GM13976 (cell line): ENCODE results near the gene BICD1.
A peak's percentile ranks its signal among the peaks of the same experiment; 100 is the strongest.

Experiments
- DNase-seq: peaks from one replicate; pipeline ENCODE4 v3.0.0; 2012; ENCODE audit warnings: low spot score
- in situ Hi-C: fragments of 300-500 bp; cut with MboI; formaldehyde crosslinking; loops from one replicate; pipeline ENCODE4 v1.12.0; 2022; ENCODE audit warnings: low sequenced_read_pairs, mixed read lengths, inconsistent platforms; ENCODE audit not compliant: unreplicated experiment
- TF ChIP-seq, protein P1 (sequence below): IDR thresholded peaks from 2 replicates; pipeline ENCODE4 v1.5.1; 2012; ENCODE audit warnings: borderline replicate concordance, mild to moderate bottlenecking; ENCODE audit not compliant: insufficient read depth; ENCODE audit errors: extremely low read depth, missing control alignments, control extremely low read depth

Gene BICD1

GRCh38 chr12:32107359-32108267, 966 bp downstream of the BICD1 start:
- DNase-seq = peak; percentile 35
- TF ChIP-seq, protein P1, sequence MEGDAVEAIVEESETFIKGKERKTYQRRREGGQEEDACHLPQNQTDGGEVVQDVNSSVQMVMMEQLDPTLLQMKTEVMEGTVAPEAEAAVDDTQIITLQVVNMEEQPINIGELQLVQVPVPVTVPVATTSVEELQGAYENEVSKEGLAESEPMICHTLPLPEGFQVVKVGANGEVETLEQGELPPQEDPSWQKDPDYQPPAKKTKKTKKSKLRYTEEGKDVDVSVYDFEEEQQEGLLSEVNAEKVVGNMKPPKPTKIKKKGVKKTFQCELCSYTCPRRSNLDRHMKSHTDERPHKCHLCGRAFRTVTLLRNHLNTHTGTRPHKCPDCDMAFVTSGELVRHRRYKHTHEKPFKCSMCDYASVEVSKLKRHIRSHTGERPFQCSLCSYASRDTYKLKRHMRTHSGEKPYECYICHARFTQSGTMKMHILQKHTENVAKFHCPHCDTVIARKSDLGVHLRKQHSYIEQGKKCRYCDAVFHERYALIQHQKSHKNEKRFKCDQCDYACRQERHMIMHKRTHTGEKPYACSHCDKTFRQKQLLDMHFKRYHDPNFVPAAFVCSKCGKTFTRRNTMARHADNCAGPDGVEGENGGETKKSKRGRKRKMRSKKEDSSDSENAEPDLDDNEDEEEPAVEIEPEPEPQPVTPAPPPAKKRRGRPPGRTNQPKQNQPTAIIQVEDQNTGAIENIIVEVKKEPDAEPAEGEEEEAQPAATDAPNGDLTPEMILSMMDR = no peak
- in situ Hi-C loops = no loop called here

GRCh38 chr12:32108787-32109186, 2.1 kb downstream of the BICD1 start:
- TF ChIP-seq, protein P1 = no peak
- DNase-seq = no peak
- in situ Hi-C loops = no loop called here

GRCh38 chr12:32110417-32110816, 3.8 kb downstream of the BICD1 start:
- in situ Hi-C loops = no loop called here
- no peak for DNase-seq
- TF ChIP-seq, protein P1 = no peak

GRCh38 chr12:32110942-32111341, 4.3 kb downstream of the BICD1 start:
- TF ChIP-seq, protein P1 = no peak
- in situ Hi-C loops = no loop called here
- DNase-seq = no peak

DNA sequence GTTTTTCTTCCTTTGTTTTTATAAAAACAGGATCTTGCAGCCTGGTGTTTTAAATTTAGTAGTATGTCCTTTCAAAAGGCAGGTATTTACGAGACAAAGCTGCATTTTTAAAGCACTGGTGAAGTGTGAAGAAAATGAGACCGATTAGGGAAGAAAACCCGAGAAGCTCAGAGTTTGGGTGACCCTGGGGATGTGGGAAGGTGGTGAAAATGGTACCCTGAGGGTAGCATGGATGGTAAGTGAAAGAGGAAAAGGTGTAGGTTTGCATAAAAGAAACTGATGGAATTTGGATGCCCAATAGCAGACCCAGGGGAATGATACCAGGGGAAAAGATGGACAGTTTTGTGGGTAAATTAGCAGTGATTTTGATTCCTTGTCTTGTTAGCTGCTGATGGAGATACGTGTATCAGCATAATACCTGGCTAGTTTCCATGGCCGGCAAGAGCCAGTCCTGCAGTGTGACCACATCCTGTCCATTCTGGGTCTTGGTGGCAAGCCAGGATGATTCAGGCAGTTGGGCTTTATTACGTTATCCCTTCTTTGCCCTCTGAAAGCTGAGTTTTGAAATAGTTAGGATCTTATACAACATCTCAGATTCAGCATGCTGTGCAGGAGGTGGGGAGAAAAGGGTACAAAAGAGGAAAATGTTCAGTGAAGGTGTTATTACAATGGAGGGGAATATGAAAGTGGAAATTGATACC, 8.9 kb downstream of the BICD1 start:
- TF ChIP-seq, protein P1 = no peak
- DNase-seq = no peak
- in situ Hi-C loops = no loop called here

- TF ChIP-seq, protein P1 = no peak
- in situ Hi-C loops = no loop called here
- DNase-seq = no peak
These were observed 10.2 kb downstream of the BICD1 start for GRCh38 chr12:32116897-32117296.
